ENCODE measurements around the gene DMBT1.

The DMBT1 gene

DNA sequence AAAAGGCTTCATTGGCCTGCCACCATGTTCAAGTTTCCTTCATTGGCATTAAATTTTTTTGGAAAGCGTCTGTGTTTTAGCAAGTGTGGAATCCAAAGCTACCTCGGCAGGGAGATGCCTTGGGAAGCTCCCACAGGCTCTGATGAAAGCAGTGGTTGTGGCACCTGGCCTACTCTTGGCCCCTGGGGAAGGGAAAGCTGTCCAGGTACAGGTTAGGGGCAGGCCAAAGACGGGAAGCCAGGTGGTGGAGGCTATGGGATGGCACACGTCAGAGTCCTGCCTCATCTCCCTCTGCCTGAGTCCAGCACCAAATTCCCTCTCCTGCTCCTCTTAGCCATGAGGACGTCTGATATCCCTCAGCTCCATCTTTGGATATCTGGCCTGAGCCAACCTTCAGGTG lies 89.3 kb downstream of the DMBT1 start:
- no peak for DNase-seq

DNA sequence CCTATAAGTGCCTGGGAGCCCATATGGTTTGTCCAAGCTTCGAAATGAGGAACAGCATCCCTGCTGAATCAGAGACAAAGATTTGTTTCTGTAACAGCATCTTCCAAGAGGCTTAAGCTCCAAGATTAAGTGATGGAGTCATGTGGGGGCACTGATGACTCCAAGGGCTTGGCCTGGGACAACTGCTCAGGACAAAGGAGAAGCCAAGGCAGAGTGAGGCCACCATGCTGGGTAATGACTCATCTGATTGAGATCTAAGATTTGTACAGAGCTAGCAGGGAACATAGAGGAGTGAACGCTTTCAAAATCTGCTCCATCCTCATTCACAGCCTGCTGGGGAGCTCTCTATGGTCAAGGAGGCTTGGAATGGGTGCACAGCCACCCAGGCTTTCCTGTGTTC lies 89.8 kb downstream of the DMBT1 start:
- no peak for DNase-seq

DNA sequence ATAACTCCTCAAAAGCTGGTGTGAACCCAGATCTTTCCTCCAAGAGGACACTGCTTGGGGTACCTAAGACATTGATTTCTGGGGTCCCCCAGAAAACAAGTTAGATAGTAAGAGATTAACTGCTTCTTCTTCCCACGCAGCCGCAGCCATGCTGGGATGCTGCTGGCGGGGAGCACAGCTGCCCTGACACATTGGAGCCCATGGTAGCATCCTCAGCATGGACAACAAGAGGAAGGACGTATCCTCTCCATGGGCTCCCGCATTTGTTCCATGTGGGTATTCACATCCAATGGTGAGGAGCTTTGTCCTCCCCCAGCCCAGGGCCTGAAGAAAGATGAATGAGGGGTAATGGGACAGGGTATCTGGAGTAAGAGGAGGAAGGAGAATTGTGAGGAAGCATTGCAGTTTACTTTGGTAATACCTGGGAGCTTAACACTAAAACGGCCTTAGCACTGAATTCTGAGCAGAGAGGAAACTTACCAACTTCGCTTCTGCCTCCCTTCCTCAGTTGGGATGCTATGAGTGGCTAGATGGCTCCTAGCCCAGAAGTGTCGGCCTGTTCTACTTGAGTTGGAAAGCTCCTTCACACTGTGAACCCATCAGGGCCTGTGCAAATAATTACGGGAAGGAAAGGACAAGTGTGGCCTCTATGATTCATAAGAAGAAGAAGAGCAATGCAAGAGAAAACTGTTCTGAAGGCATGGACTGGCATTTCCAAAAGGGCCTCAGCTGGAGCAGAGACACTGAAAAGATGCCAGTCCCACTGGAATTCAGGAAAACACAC lies 95.2 kb downstream of the DMBT1 start:
- DNase-seq: no peak

DNA sequence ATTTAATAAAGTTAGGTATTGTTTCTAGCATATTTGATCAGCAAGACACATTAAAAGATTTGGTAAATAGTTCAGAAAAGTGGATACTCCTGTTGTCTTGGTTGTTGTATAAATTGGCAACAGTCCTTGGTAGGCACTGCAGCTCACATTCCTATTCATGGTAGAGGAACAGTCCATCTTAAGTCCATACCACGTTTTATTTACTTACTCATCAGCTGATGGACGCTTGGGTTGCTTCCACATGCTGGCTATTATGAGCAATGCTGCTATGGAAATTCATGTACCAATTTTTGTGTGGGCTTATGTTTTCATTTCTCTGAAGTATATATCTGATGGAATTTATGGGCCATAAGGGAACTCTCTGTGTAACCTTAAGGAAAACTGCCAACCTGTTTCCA lies 95.8 kb downstream of the DMBT1 start:
- no peak for DNase-seq

DNA sequence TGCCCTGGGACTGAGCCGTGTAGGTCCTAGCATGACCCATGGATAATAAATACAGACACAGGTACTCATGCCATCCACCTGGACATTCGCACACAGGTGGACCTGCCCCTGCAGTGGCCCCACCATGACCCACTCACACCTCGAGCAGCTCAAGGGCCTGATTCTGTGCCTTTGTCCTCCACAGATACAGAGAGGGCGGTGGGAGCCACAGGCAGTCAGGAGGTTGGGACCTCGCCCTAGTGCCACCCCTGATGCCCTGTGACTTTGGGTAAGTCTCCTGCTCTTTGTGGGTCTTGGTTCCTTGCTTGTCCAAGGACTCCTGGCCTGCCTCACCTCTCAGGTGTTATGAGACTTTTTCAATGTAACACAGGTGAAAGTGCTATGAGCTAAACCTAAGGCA lies 96.2 kb downstream of the DMBT1 start:
- no peak for DNase-seq

DNA sequence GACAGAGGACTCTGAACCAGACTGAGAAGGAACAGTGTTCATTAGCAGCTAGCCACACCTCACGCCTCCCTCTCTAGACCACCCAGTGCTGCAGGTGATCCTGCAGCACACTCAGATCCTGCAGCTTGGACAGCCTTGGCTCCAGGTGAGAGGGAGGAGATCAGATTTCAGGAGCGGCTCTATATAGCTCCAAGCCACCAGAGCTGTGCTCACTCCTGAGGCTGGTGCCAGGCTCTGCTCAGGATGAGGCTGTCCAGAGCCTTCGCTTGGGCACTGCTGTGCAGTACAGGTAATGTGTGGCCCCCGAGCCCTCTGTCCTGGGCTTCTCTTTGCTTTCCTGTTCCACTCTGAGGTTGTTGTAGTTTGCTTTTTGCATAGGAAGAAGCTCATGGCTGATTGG lies 96.7 kb downstream of the DMBT1 start:
- peak; percentile 1 for DNase-seq

DNA sequence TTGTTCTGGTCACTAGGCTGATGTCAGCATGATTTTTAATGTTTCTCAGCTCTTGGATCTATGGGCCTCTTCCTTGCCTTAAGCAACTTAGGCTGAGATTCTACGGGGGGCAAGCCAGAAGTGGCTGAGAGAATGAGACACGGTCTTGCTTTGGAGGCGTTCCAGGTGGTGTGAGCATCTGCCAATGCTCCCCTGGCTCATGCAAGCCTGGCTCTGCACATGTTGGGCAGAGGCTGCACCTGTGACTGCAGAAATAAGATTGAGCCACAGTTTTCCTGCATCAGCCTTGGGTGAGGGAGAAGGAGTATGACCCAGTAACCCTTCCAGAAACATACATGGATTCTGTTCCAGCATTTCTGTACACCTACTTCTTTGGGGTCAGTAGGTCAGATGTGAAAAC lies 97.2 kb downstream of the DMBT1 start:
- DNase-seq: no peak

DNA sequence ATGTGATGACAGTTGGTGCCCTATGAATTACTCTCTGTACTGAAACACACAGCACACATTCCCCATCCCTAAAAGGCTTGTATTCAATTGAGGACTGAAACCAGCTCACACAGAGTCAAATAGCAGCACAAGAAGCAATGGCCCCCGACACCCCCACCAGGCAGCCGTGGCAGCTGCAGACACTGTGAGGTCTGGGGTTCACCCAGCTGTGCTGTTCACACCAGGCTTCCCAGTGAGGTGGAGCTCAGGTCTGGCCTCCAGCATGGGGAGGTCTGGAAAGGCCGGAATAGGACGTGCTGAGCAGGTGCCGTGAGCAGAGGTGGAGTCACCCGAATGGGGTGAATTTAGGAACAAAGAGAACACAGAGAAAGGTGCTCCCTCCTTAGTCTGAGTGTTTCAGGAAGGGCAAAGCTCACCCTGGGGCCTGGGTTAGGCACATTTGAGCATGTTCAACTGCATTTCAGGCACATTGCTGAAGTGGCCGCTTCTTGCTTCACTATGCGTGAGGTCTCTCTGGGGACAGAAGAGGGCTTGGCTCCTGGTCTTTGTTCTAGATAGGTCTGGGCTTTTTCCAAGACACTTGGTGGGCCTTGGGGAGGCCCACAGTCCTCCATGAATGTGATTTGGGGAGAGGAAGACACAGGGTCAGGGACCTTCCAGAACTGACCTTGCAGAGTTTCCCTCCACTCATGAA lies 97.9 kb downstream of the DMBT1 start:
- DNase-seq: no peak

DNA sequence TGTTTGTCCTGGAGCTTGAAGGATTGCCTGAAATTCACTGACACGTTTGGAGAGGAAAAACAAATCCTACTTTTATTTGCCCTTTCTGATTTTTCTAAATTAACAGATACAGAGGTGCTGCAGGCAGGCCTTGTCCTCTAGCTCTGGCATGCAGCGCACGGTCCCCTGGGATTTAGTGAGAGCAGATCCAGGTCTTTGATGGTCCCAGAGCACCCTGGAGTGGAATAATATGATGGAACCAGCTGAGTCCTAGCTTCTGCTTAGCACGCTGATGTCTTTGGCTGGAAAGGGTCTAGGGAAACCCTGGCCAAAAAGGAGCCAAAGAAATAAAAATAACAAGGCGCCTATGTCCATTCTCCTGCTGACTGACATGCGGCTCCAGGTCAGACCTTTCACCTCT lies 98.6 kb downstream of the DMBT1 start:
- no peak for DNase-seq

DNA sequence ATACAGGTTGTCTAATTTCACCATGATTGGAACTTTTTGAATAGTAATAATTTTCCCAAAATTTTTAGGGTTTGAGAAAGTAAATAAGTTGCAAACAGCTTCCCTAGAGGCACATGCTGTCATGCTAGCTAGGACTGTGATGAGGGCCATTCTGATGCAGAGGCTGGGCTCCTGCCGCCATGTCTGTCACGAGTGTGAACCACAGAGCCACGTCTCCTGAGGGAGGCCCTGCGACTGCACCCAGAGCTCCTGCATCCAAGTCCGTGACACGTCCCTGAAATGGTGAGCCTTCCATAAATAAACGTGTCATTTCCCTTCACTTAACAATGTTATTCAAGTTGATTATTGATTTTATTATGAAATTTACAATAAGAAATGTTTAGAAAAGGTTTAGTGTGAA lies 99.1 kb downstream of the DMBT1 start:
- no peak for DNase-seq

DNA sequence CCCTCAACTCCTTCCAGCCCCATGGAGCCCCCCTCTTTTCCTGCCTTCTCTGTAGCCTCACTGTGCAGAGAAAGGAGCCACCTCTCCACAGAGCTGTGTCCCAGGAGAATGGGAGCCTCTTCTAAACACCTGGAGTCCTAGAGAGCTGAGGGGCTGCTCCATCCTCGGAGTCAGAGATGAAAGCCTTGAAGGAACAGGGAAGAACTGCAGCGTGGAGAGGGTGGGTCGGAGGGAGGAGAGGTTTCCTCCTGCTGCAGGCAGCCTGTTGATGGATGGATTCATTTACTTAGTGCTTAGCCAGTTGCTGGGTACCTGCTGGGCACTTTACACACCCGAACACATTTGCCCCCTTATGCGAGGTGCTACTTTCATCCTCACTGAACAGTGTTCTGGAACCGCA lies 100.1 kb downstream of the DMBT1 start:
- no peak for DNase-seq

DNA sequence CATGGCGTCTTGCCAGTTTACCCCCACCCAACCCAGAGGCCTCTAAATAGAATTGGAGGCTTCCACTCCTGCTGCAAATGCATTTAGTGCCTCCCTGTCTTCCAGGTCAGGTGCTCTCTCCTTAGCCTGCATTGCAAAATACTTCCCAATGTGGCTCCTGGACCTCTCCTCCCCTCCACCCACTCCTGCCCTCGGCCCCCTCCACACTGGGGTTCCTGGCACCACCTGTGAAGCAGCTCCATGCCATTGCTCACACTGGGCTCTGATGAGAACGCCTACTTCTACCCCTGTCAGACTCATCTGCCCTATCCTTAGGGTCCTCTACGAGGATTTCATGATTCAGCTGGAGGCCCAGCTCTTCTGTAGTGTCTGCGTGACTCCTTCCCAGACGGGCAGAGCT lies 101.7 kb downstream of the DMBT1 start:
- no peak for DNase-seq

DNA sequence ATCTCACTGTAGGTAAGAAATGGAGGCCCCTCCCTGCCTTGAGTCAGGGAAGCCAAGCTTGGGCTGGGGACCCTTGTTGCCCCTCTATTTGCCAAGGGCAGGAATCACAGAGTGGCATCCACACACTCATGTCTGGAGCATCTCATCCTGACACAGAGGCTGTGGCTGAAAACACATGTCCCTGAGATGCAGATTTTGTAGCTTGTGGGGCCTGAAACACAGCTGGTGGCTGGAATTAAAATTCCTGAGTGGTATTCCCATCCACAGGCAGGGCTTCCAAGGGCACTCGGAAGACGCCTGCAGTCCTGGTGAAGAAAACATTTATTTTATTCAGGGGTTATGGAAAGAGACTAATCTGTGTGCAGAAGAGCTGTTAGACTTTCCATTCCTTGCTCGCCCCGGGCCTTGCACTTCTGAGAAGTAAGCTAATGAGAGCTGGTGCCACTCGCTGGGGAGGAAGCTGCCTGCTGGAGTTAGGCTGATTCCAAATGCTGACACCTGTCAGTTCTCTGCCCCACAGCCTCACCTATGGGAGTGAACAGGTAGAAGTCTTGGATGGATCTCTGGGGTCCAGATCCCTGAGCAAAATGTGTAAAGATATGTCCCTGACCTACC lies 103.1 kb downstream of the DMBT1 start:
- DNase-seq: no peak

DNA sequence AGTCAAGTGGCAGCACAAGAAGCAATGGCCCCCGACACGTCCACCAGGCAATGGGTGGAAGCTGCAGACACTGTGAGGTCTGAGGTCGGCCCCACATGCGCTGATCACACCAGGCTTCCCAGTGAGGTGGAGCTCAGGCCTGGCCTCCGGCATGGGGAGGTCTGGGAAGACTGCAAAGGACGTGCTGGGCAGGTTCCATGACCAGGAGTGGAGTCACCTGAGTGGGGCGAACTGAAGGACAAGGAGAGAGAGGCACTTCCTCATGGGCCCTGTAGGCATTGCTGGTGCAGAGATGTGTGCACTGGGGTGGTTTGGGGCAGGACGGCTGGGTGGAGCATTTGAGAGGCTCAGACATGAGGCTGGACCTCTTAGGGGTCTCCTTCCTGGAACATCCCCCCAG lies 103.9 kb downstream of the DMBT1 start:
- no peak for DNase-seq

DNA sequence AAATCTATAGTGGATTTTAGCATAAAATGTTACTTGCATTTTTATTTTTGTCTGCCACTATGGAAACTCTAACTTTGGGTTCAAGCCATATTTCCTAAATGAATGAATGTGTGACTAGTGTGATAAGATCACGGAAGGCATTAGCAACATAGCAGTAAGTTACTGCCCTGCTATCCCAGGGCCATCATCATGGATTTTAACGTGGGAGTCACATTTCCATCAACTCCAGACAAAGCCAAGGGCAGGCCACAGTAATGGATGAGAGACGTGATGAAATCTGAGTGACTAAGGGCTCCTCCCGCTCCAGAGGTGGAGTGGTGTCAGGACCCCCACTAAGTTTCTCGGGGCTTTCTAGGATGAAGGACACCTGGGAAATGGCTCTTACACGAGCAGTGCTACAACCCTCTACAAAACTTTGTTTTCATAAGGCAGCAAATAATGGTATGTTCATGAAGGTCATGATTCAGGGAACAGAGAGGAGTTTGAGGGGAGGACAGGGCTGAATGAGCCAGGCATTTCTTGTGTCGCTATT lies 104.8 kb downstream of the DMBT1 start:
- no peak for DNase-seq

DNA sequence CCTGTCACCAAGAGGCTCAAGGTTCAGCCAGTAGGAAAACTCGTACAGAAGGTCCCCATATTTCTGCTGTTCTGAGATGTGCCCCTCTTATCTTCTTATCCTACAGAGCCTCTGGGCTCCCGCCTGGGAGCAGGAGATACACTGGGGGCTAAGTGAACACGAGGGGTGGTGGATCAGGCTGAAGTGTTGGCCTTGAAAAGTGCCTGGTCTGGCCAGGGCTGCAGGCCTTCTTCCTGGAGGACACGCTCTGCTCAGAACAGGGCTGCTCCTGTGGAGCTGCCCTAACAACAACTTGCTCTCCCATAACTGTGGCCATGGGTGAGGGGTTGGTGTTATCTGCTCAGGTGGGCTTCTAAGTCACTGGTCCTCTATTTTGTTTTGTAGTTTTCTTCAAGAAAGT lies 105.4 kb downstream of the DMBT1 start:
- DNase-seq: no peak

DNA sequence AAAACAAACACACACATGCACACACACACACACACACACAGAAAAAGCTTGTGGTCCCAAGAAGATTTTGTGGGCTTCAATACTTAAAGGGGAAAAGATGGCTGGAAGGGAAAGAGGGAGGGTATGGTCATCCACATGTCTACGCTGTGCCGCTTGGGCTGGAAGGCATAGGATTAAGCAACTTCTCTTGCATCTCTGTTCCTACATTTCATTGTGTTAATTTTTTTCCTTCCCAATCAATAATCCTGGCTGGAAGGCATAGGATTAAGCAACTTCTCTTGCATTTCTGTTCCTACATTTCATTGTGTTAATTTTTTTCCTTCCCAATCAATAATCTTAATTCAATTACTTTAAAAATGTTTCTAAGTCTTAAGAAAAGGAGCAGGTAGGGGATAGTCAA lies 108.5 kb downstream of the DMBT1 start:
- DNase-seq: no peak

DNA sequence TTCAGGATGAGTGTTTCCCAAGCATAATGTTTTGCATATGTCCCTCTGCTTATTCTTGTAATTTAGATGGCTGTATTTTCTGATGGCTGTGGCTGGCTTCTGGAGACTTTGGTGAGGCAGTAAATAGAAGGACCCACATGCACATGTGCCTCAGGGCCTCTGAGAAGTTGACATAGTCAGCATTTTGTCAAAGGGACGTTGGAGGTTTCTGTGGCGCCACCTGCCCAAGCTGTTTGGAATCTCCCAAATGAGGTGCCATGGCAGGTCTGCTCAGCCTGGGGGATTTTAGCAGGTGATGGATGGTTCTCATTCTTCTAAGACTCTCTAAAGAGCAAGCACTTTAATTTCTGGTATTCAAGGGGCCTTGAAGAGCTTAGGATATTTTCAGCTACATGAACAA lies 109.3 kb downstream of the DMBT1 start:
- DNase-seq: no peak

DNA sequence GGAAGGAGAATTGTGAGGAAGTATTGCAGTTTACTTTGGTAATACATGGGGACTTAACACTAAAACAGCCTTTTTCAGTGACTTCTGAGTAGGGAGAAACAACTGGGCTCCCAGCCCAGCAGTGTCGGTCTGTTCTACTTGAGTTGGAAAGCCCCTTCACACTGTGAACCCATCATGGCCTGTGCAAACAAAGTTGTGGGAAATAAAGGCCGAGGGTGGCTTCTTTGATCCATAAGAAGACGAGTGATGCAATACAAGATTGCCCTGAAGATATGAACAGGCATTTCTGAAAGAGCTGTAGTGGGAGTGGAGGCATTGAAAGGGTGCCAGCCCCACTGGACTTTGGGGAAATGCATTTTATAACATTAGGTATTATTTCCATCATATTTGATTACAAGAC lies 110.8 kb downstream of the DMBT1 start:
- no peak for DNase-seq

DNA sequence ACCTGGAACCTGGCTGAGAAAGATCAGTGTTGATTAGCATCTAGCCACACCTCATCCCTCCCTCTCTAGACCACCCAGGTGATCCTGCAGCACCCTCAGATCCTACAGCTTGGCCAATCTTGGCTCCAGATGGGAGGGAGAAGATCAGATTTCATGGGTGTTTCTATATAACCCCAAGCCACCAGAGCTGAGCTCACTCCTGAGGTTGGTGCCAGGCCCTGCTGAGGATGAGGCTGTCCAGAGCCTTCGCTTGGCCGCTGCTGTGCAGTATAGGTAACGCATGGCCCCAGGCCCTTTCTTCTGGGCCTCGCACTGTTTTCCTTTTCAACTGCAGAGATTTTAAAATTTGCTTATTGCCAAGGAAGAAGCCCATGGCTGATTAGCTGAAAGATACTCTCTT lies 112.1 kb downstream of the DMBT1 start:
- no peak for DNase-seq

DNA sequence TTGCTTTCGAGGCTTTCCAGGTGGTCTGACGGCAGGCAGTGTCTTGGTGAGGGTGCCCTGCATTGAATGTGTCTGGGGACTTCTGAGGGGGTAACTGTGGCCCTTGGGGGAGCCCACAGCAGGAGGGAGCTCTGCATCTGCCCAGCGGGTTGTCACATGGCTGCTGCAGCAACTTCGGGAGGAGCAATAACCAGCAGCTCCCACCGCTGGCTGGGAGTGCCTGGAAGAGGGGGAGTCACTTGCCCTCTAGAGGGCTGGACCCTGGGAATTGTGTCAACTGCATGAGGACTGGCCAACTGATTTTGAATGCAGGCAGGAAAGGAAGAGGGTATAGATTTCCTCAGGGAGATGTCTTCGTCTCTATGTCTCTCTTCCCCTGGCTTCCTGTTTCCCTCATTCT lies 112.7 kb downstream of the DMBT1 start:
- no peak for DNase-seq

DNA sequence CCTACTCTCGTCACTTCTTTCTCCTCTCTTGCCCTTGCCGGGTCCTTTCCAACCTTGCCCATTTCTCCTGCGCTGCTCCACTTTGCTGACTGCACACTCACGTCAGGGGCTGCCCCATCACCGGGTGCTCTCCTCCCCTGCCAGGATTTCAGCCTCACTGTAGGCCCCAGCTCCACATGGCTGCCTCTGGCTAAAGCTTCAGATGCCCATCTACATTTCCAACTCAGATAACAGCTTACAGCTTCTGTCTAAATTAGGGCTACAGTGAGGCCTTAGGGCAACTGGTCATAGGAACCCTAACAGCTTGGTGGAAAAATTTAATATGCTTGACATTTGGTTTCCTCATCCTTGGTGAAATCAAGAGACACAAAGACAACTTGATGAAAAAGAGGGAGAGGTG lies 113.2 kb downstream of the DMBT1 start:
- no peak for DNase-seq

DNA sequence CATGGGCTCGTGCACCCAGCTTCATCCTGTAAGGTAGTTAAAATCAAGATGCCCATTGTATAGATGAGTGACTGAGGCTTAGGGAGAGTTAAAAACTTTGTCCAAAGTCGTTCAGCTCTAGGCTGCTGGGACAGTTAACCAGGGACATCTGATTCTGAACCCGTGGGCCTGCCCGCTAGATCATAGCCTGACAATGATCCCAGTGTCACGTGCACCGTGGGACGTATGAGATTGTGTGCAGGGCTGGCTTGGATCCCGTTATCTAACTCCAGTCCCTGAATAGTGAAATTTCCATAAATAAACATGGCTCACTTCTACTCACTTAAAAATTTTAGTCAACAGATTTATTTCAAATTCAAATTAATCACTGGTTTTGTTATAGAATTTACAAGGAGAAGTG lies 114.2 kb downstream of the DMBT1 start:
- no peak for DNase-seq

DNA sequence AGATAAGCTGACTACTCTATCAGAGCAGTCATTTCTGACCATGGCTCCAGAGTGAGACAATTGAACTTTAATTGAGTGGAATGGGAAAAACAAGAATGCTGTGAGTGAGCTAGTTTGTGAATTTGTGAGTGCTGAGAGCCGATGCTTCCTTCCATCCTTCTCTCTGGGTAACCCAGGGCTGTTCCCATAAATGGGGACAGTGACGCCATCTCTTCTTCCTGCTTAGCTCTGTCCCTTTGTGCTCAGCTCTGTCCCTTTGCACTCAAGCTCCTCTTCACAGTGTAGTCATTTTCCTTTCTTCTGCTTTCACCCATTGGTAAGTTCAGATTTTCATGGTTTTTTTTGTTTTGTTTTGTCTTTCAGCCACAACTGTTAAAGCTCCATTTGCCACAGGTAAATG lies 114.7 kb downstream of the DMBT1 start:
- DNase-seq: no peak

All from NCI-H345 (cell line).